Common myeloid progenitor, CD34-positive (primary cell): ENCODE measurements around the gene MTARC1.

Experiments used
- CTCF ChIA-PET: fragments of 350-600 bp; sonication (Branson Sonifier 250); formaldehyde crosslinking; loops from one replicate; lab custom pipeline; 2021; ENCODE audit warnings: antibody characterized with exemption; lab: Charles Lee
- POLR2A ChIA-PET: fragments of 350-600 bp; sonication (Branson Sonifier 250); formaldehyde crosslinking; loops from one replicate; lab custom pipeline; 2021; ENCODE audit warnings: antibody characterized with exemption; lab: Charles Lee
- DNase-seq, 3 donors: peaks; one replicate each; pipeline versions ENCODE4 v3.0.0 to v3.0.0-alpha.2; 2013
- H3K27ac ChIP-seq, 2 experiments: 1 replicate in 1 of 2; 2 replicates in 1 of 2; pipeline ENCODE4 v1.7.0; 2013; ENCODE audit warnings: inconsistent platforms in 2 of 2, low read length in 2 of 2, mild to moderate bottlenecking in 2 of 2, low read depth in 1 of 2, moderate library complexity in 1 of 2; ENCODE audit not compliant: severe bottlenecking in 2 of 2, insufficient read depth in 1 of 2, poor library complexity in 1 of 2
- H3K27me3 ChIP-seq, 5 experiments: replicated peaks in 2 of 5; 1 replicate in 3 of 5; 2 replicates in 2 of 5; pipeline versions ENCODE4 v1.6.1 to v1.7.0; 2013; ENCODE audit warnings: low read length in 4 of 5, mild to moderate bottlenecking in 2 of 5, moderate library complexity in 2 of 5, inconsistent platforms in 1 of 5; ENCODE audit not compliant: insufficient read depth in 5 of 5, control insufficient read depth in 4 of 5
- H3K36me3 ChIP-seq, 4 experiments: 1 replicate in 2 of 4; 2 replicates in 2 of 4; pipeline versions ENCODE4 v1.6.1 to v1.7.0; 2013; ENCODE audit warnings: low read length in 3 of 4, control low read depth in 1 of 4, mild to moderate bottlenecking in 1 of 4; ENCODE audit not compliant: control insufficient read depth in 4 of 4, insufficient read depth in 4 of 4
- H3K4me1 ChIP-seq, 4 experiments: 1 replicate in 3 of 4; 2 replicates in 1 of 4; pipeline versions ENCODE4 v1.6.1 to v1.7.1; 2013; ENCODE audit warnings: low read length in 3 of 4, mild to moderate bottlenecking in 3 of 4, control low read depth in 1 of 4, inconsistent platforms in 1 of 4, moderate library complexity in 1 of 4; ENCODE audit not compliant: control insufficient read depth in 4 of 4, insufficient read depth in 4 of 4; ENCODE audit errors: control extremely low read depth in 1 of 4
- H3K4me3 ChIP-seq, 7 experiments: 1 replicate in 4 of 7; 2 replicates in 3 of 7; pipeline versions ENCODE4 v1.5.1 to v1.7.0; 2013; ENCODE audit warnings: mild to moderate bottlenecking in 7 of 7, low read length in 6 of 7, moderate library complexity in 6 of 7, inconsistent platforms in 2 of 7, low read depth in 2 of 7, control low read depth in 1 of 7; ENCODE audit not compliant: insufficient read depth in 4 of 7, control insufficient read depth in 1 of 7; ENCODE audit errors: extremely low read depth in 1 of 7
- H3K9me3 ChIP-seq, 5 experiments: 1 replicate in 4 of 5; 2 replicates in 1 of 5; pipeline versions ENCODE4 v1.6.1 to v1.7.1; 2013; ENCODE audit warnings: low read length in 4 of 5, mild to moderate bottlenecking in 2 of 5, inconsistent platforms in 1 of 5, low read depth in 1 of 5, moderate library complexity in 1 of 5; ENCODE audit not compliant: control insufficient read depth in 4 of 5, insufficient read depth in 2 of 5; ENCODE audit errors: control extremely low read depth in 1 of 5
- WGBS: methylation state at CpG from one replicate; pipeline ENCODE4 v1.1.5; 2013; ENCODE audit not compliant: insufficient coverage; 5-methylcytosine and 5-hydroxymethylcytosine counted together

MTARC1 gene

GRCh38 chr1:220748089-220748934, 38.4 kb upstream of the MTARC1 start, which contains the start of gene MTARC2:
Gene MTARC2, plus strand, starts transcription at chr1:220748322. Its CDS starts 210 bp downstream, at chr1:220748532.
- Histone ChIP-seq H3K36me3 (no peaks in the 10 kb centered on the region), H3K27me3 (peaks cover 12 to 43% (median 14%) of the 10 kb centered on the region in 5 experiments), H3K4me3 (peak within 1 kb of the TSS; percentile 29 to 84 (median 69)), H3K4me1 (peaks cover 2 to 15% (median 12%) of the 10 kb centered on the region in 4 experiments), H3K9me3 (no peaks in the 10 kb centered on the region), H3K27ac (no peak within 1 kb of the TSS)
- ChIA-PET POLR2A (no interaction called here), CTCF (interaction anchor here (0.8 to 2.6 kb wide), 3 partner anchors 15 to 453 kb away, joined by 3 to 12 read pairs (median 4); no protein-coding TSS in a partner anchor)
- 1% methylated on average over 71 of the region's 77 CpGs for WGBS
- DNase-seq = peak in 2 of 3 donors; percentile 15 to 41

DNA sequence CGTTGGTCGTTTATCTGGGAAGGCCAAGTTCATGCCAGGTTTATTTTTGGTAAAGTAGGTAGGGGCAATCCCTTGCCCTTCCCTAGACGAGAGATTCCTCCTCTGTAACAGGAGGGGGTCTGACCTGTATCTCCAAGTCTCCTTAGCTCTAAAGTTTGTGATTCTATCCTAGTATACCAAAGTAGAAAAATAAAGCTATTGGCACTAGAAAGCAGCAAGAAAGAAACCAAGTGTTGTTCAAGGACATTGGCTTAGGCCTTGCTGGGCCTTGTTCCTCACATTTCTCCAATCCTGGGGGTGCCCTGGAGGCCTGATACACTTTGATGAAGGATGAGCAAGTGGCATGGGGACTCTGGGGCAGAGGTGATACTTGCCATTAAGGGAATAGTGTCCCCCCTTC, 37.8 kb upstream of the MTARC1 start:
- peaks cover 2 to 15% (median 12%) of the 10 kb centered on the region in 4 experiments for H3K4me1 ChIP-seq
- 30% methylated on average over 2 of the region's 3 CpGs for WGBS
- POLR2A ChIA-PET = no interaction called here
- H3K36me3 ChIP-seq = no peaks in the 10 kb centered on the region
- peak overlapping the region in 6 of 7 experiments; percentile 57 to 84 (median 70) for H3K4me3 ChIP-seq
- CTCF ChIA-PET = interaction anchor here (0.9 to 1.8 kb wide), 2 partner anchors 8 to 27 kb away, joined by 3 to 4 read pairs; no protein-coding TSS in a partner anchor
- DNase-seq = no peak
- no peaks in the 10 kb centered on the region for H3K9me3 ChIP-seq
- peaks cover 10 to 43% (median 14%) of the 10 kb centered on the region in 5 experiments for H3K27me3 ChIP-seq
- no peak overlapping the region for H3K27ac ChIP-seq

DNA sequence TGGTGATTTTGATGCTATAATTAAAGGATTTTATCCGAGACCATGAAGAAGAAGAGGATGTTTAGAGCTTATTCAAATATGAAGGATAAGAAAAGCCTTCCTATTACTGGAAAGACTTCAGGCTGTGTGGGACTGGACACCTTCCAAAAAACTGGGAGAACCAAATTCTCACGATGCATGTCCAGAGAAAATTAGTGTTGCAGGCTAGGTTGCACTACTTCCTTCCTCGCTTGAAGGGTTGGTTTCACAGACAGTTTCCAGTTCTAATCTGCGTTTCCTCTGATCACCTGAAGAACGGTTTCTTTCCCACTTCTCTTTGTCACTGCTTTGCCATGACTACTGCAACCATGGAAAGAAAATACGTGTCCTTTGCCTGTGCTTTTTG, 36.6 kb upstream of the MTARC1 start:
- Histone ChIP-seq H3K27ac (no peak overlapping the region), H3K27me3 (peaks cover 10 to 41% (median 14%) of the 10 kb centered on the region in 5 experiments), H3K9me3 (no peaks in the 10 kb centered on the region), H3K4me1 (peaks cover 2 to 25% (median 14%) of the 10 kb centered on the region in 4 experiments), H3K36me3 (no peaks in the 10 kb centered on the region), H3K4me3 (no peak overlapping the region)
- ChIA-PET CTCF (no interaction called here), POLR2A (no interaction called here)
- WGBS = 65% methylated on average over 5 of the region's 6 CpGs
- DNase-seq = no peak

DNA sequence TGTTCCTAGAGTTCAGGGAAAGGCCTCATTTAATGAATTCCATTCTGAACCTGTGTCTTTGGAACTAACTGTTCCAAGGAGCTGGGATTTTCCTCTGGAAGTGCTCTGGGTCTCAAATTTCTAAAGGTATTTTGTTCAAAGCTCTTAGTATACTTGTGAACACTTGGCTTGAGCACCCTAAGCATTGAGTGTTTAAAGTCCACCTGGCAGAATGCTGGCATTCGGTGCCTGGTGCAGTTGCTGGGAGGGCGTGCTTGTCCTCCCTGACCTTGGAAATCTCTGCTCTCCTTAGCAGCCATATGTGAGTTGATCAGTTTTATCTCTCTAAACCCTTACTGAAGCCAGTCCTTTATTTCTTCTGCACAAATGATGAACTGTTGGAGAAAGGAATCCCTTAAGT, 35.6 kb upstream of the MTARC1 start:
- Histone ChIP-seq H3K36me3 (no peaks in the 10 kb centered on the region), H3K27me3 (peaks cover 10 to 41% (median 14%) of the 10 kb centered on the region in 5 experiments), H3K4me3 (no peak overlapping the region), H3K9me3 (no peaks in the 10 kb centered on the region), H3K4me1 (peaks cover 2 to 35% (median 16%) of the 10 kb centered on the region in 4 experiments), H3K27ac (no peak overlapping the region)
- CTCF ChIA-PET = no interaction called here
- WGBS = 100% methylated on average over 2 of the region's 2 CpGs
- POLR2A ChIA-PET = no interaction called here
- no peak for DNase-seq

- Histone ChIP-seq H3K36me3 (no peaks in the 10 kb centered on the region), H3K27ac (no peak overlapping the region), H3K4me3 (no peak overlapping the region), H3K27me3 (peaks cover 0 to 13% (median 3%) of the 10 kb centered on the region in 5 experiments), H3K9me3 (no peaks in the 10 kb centered on the region), H3K4me1 (peaks cover 0 to 25% (median 3%) of the 10 kb centered on the region in 4 experiments)
- DNase-seq = no peak
- ChIA-PET CTCF (interaction anchor here (1.2 to 5.7 kb wide), 2 partner anchors 20 to 21 kb away, joined by 3 to 35 read pairs; no protein-coding TSS in a partner anchor), POLR2A (no interaction called here)
- 94% methylated on average over 5 of the region's 6 CpGs for WGBS
Observed at GRCh38 chr1:220754212-220754917, 32.3 kb upstream of the MTARC1 start.

- CTCF ChIA-PET = interaction anchor here (1.2 to 5.7 kb wide), 2 partner anchors 20 to 22 kb away, joined by 3 to 35 read pairs; no protein-coding TSS in a partner anchor
- POLR2A ChIA-PET = no interaction called here
- Histone ChIP-seq H3K4me1 (peaks cover 0 to 25% (median 3%) of the 10 kb centered on the region in 4 experiments), H3K4me3 (no peak overlapping the region), H3K9me3 (no peaks in the 10 kb centered on the region), H3K27me3 (peaks cover 0 to 8% (median 0%) of the 10 kb centered on the region in 5 experiments), H3K36me3 (no peaks in the 10 kb centered on the region), H3K27ac (no peak overlapping the region)
- 100% methylated on average over 3 of the region's 4 CpGs for WGBS
- DNase-seq = no peak
Observed at GRCh38 chr1:220754918-220755295, 31.8 kb upstream of the MTARC1 start.
